Body of pancreas (tissue), 4 donors: Measurements from ENCODE around the gene ISM2. TPM values are rescaled to one million over a fixed set of nuclear protein-coding genes. Genes with fewer than 3 reads are reported as not detected.

ENCODE experiments used
- ATAC-seq: fragments of 150-250 bp; one replicate; pipeline ENCODE4 v1.9.1; 2016
- DNase-seq, 4 donors: peaks; one replicate each; pipeline ENCODE4 v3.0.0-alpha.2; 2019
- H3K27ac ChIP-seq, 4 donors: fragments of 200-600 bp; sonication (generic); 1 replicate in 3 of 4; 2 replicates in 1 of 4; pipeline versions ENCODE4 v1.5.1 to v1.6.1; 2016 to 2019; ENCODE audit warnings: mild to moderate bottlenecking in 1 of 4, mixed read lengths in 1 of 4, moderate library complexity in 1 of 4
- H3K27me3 ChIP-seq, 2 donors: fragments of 200-600 bp; sonication (generic); one replicate each; pipeline ENCODE4 v1.6.0; 2016; ENCODE audit warnings: mild to moderate bottlenecking in 1 of 2
- H3K36me3 ChIP-seq, 2 donors: fragments of 200-600 bp; sonication (generic); replicated peaks in 1 of 2; 2 replicates each; pipeline ENCODE4 v1.5.1; 2016; ENCODE audit warnings: low read depth in 2 of 2; ENCODE audit not compliant: insufficient read depth in 1 of 2
- H3K4me1 ChIP-seq: fragments of 200-600 bp; sonication (generic); one replicate; pipeline ENCODE4 v1.6.0; 2016
- H3K4me3 ChIP-seq, 2 donors: fragments of 200-600 bp; sonication (generic); 1 replicate in 1 of 2; 2 replicates in 1 of 2; pipeline ENCODE4 v1.5.1; 2016 to 2019
- H3K9me3 ChIP-seq, 3 donors: fragments of 200-600 bp; sonication (generic); 1 replicate in 2 of 3; 2 replicates in 1 of 3; pipeline ENCODE4 v1.5.1; 2016
- CTCF ChIP-seq, 7 experiments: fragments of 450-650 bp in 4 of 7; fragments of 200-600 bp in 3 of 7; sonication (generic) in 3 of 7; IDR thresholded peaks; one replicate each; pipeline ENCODE4 v1.5.1; 2016 to 2019; ENCODE audit warnings: antibody characterized with exemption in 7 of 7
- POLR2A ChIP-seq, 3 donors: fragments of 450-650 bp; IDR thresholded peaks; one replicate each; pipeline ENCODE4 v1.6.1; 2016; ENCODE audit warnings: antibody characterized with exemption in 3 of 3, mild to moderate bottlenecking in 2 of 3
- WGBS, 2 donors: methylation state at CpG; one replicate each; pipeline ENCODE4 v1.1.5; 2017; 5-methylcytosine and 5-hydroxymethylcytosine counted together
- intact Hi-C: fragments of 100-400 bp; cut with DNase I; formaldehyde crosslinking; loops from one replicate; pipeline ENCODE4 v1.15.1; 2023
- total RNA-seq, 2 donors: library from RNA; depleted of rRNA; stranded (reverse); fragments of >200 nt; gene quantifications; one replicate each; pipeline ENCODE4 v1.1.0, GENCODE V29; 2016

ISM2 gene
- total RNA-seq, 2 donors from 2014 or later = not detected

DNA sequence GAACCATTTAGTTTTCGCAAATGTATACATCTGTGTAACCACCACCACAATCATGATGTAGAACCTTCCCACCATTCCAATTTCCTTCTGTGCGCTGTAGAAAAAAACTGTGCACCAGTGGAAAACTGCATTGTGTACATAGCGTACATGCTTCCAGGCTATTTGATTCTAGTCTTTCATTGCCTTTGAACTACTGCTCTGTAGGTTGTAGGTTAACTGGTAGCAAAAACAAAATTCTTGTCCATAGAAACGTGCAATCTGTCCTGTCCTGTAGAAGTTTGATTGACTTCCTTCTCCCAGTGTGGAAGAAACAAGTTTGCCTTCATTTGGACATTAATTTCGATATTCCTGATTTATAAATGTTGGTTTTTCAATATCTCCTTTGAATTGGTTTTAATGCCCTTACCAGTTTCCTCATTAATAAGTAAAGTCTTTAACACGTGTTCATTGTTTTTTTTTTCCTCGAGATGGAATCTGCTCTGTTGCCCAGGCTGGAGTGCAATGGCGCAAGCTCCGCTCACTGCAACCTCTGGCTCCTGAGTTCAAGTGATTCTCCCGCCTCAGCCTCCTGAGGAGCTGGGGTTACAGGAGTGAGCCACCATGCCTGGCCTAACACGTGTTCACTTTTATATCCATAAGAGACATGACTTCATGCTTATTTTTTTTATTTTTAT, 3.6 kb upstream of the ISM2 start:
- no peak overlapping the region for H3K27ac ChIP-seq
- H3K4me3 ChIP-seq = no peak overlapping the region
- no peaks in the 10 kb centered on the region for H3K36me3 ChIP-seq
- H3K4me1 ChIP-seq = peaks cover 18% of the 10 kb centered on the region
- WGBS, 2 donors = 74 to 76% methylated on average over 11 of the region's 11 CpGs
- intact Hi-C loops = no loop called here
- no peak for TF ChIP-seq CTCF (IDR thresholded peaks at IDR 0.05)
- no peak for TF ChIP-seq POLR2A (IDR thresholded peaks at IDR 0.05)
- no peak for DNase-seq
- peaks cover 0 to 9% of the 10 kb centered on the region in 2 donors for H3K27me3 ChIP-seq
- no peaks in the 10 kb centered on the region for H3K9me3 ChIP-seq
- no peak for ATAC-seq

- intact Hi-C loops = no loop called here
- no peak for ATAC-seq
- no peak for DNase-seq
- Histone ChIP-seq H3K9me3 (no peaks in the 10 kb centered on the region), H3K36me3 (no peaks in the 10 kb centered on the region), H3K27me3 (peaks cover 0 to 9% of the 10 kb centered on the region in 2 donors), H3K4me3 (peak overlapping the region; percentile 16 to 20), H3K4me1 (peaks cover 18% of the 10 kb centered on the region), H3K27ac (no peak overlapping the region)
- TF ChIP-seq CTCF (IDR thresholded peaks at IDR 0.05) (no peak), POLR2A (IDR thresholded peaks at IDR 0.05) (no peak)
- 4% methylated on average over 47 of the region's 53 CpGs; no CpG with 5 or more reads in 1 of the 2 donors for WGBS, 2 donors
Measured at GRCh38 chr14:77498984-77499527, 440 bp upstream of the ISM2 start.

GRCh38 chr14:77495334-77495733, 3.3 kb downstream of the ISM2 start:
- Histone ChIP-seq H3K4me3 (no peak overlapping the region), H3K27me3 (peaks cover 0 to 9% of the 10 kb centered on the region in 2 donors), H3K9me3 (no peaks in the 10 kb centered on the region), H3K36me3 (no peaks in the 10 kb centered on the region), H3K27ac (no peak overlapping the region), H3K4me1 (peaks cover 18% of the 10 kb centered on the region)
- no peak for ATAC-seq
- TF ChIP-seq POLR2A (IDR thresholded peaks at IDR 0.05) = no peak
- TF ChIP-seq CTCF (IDR thresholded peaks at IDR 0.05) = no peak
- intact Hi-C loops = no loop called here
- WGBS, 2 donors = 66 to 72% methylated on average over 4 to 7 of the region's 7 CpGs
- DNase-seq = no peak

DNA sequence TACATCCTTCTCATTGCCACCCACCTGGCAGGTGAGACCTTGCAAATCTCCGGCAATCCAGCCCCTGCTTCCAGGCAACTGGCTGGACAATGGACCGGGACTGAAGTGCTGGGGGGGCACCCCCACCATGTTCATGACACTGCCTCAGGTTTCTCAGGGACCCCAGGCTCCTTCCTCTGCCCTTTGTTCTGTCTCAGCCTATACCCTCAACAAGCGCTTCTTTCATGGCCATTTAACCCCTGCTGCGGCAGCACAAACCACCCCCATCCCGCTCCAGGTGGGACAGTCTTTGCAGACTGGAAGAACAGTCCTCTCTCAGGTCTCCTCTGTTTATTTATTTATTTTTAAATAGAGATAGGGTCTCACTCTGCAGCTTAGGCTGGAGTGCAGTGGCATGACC, 7.6 kb downstream of the ISM2 start:
- intact Hi-C loops = no loop called here
- Histone ChIP-seq H3K4me3 (no peak overlapping the region), H3K4me1 (no peaks in the 10 kb centered on the region), H3K27ac (no peak overlapping the region), H3K27me3 (no peaks in the 10 kb centered on the region), H3K36me3 (no peaks in the 10 kb centered on the region), H3K9me3 (no peaks in the 10 kb centered on the region)
- 72 to 78% methylated on average over 5 of the region's 5 CpGs for WGBS, 2 donors
- DNase-seq = no peak
- TF ChIP-seq CTCF (IDR thresholded peaks at IDR 0.05) (no peak), POLR2A (IDR thresholded peaks at IDR 0.05) (no peak)
- ATAC-seq = no peak
